NCI-H2196 treated with DMSO at 0.1 percent for 48 hours (cell line): ENCODE data around the gene SAPCD2.
"Not testable (repeated sequence)": the region's sequence is repeated elsewhere in the genome, so short reads cannot be mapped to it uniquely, and the experiment has no call there.

ENCODE experiments used
- DNase-seq: peaks from one replicate; lab custom pipeline; 2025; ENCODE audit not compliant: unreplicated experiment; lab: John Stamatoyannopoulos, UW

SAPCD2 gene

DNA sequence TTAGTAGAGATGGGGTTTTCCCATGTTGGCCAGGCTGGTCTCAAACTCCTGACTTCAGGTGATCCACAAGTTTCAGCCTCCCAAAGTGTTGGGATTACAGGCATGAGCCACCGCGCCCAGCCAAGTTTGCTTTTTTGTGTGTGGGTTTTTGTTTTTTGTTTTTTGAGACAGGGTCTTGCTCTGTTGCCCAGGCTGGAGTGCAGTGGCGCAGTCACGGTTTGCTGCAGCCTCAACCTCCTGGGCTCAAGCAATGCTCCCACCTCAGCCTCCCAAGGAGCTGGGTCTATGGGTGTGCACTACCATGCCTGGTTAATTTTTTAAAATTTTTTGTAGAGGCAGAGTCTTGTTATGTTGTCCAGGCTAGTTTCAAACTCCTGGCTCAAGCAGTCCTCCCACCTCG, 36.9 kb downstream of the SAPCD2 start:
- DNase-seq = not testable (repeated sequence)

DNA sequence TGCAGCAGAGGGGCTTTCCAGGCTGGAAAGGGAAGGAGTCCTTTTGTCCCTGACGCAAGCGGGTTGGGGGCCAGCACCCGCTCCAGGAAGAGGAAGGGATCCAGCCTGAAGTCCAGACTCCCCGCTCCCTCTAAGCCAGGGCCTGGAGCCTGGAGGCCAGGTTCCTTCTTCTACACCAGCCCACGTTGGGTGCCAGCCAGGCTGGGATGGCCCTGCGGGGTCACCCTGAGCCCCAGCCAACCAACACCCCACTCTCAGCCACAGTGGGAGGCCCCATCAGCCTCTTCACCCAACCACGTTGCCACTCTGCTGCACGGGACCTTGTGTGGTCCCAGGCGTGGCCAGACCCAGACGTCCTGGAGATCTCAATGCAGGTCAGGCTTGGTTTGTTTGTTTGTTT, 37.5 kb downstream of the SAPCD2 start:
- DNase-seq = no peak

DNA sequence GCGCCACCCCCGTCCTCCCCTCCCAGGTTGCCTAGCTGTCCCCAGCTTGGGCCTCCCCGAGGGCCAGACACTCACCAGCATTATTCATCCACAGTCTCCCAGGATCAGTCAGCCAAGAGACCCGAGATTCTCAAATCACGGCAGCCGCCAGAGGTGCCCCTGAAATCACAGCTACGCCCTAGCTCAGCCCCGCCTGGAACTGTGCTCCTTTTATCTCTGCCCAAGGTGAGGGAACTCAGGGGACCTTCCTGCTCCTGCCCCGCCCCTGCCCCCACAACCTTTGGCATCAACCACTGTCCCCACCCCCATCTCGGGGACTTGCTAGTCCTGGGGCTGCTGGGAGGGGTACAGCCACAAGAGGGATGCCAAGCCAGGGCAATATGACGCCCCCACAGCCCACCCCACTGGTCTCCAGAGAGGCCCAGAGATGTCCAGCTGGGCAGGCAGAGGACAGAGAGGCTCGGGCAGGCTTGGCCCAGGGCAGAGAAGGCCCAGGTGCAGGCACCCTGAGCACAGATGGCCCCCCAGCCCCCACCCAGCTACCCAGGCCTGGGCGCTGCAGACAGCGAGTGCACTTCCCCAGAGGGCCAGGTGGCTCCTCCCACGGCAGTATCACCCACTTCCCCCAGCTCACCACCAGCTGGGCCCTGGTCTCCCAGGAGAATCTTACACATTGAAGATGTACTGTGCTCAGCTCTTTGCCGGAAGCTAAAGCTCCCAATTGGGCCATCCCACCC, 38.3 kb downstream of the SAPCD2 start, which contains the start of gene FUT7:
Gene FUT7, minus strand, starts transcription at position 185 of the 737 bp plus-strand sequence. Its CDS starts 97 bp downstream, at position 88.
- no peak for DNase-seq

DNA sequence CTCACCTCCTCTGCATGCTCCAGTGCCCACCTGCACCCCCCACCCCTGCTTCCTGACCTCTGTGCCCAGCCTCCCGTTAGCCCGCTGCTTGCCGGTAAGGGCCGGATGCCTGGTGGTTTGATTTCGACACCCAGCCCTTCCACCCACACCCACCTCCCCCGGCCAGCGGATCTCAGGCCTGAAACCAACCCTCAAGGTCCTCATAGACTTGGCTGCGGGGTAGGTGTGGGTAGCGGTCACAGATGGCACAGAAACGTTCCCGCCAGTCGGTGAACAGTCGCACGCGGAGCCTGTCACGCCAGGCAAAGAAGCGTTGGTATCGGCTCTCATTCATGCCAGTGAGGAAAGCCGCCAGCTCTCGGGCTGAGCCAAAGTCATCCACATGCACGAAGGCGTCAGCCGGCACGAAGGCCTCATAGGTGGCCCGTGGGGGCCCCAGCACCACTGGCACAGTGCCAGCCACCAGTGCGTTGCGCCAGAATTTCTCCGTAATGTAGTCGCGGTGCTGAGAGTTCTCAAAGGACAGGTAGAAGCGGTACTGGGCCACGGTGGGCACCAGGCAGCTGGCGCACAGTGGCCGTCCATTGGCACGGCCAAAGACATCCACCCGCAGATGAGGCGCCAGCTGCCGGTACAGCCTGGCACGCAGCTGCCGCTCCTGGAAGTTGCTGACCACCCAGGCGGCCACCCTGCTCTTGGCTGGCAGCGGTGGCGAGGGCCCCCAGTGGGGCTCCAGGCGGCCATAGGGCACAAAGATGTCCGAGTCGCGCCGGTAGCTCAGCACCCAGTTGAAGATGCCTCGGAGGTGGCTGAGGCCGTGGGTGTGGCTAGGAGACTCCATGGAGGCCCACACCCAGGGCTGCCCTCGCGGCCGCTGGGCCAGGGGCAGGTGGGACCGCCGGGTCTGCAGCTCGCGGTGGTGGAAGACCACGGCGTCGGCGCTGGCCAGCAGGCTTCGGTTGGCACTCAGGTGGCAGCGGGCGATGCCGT, 39.5 kb downstream of the SAPCD2 start:
- no peak for DNase-seq

DNA sequence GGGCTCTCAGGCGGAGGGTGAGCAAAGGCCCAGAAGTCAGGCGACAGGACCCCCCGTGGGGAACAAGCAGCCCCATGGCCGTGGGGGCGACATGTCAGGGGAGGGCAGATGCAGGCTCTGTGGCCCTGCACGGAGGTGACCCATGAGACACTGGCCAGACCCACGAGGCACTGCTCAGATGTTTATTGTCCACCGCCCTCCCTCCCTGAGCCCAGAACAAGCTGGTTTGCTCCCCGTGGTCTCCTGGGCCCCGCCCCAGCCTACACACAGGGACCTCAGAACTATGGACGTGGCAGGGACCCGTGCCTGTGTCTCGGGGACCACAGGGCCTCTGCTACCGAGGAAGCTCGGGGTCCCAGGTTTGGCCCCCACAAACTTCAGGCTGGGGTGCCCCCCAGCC, 40.4 kb downstream of the SAPCD2 start:
- DNase-seq = no peak

DNA sequence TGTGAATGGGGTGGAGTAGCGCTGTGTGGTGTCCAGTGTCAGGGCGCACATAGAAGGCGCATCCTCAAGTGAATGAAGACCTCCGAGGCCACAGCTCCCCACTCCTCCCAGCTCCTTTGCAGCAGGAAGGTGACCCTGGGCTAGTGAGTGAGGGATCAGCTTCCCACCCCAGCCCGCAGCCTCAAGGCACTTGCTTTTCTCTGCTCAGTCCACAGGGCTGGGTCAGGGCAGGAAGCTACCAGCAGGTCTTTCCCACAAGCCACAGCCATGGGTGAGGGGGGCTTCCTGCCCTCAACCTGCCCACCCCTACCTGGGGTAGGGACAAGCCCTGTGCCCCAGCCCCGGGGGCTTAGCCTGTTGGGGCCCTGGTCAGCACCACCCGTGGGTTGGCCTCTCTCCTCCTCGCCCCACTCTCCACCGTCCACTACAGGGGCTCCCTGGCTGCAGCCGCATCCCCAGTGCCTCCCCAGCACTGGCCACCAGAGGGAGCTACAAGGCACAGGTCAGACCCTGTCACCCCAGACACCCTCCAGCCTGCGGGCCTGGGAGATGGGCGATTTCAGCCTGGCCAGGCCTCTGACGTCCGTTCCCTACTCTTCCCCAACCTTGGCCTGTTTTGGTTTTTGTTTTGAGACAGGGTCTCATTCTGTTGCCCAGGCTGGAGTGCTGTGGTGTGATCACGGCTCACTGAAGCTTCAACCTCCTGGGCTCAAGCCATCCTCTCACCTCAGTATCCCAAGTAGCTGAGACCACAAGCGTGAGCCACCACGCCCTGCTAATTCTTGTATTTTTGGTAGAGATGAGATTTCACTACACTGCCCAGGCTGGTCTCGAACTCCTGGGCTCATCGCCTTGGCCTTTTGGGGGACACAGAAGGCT, 41.1 kb downstream of the SAPCD2 start:
- peak; percentile 59 for DNase-seq

DNA sequence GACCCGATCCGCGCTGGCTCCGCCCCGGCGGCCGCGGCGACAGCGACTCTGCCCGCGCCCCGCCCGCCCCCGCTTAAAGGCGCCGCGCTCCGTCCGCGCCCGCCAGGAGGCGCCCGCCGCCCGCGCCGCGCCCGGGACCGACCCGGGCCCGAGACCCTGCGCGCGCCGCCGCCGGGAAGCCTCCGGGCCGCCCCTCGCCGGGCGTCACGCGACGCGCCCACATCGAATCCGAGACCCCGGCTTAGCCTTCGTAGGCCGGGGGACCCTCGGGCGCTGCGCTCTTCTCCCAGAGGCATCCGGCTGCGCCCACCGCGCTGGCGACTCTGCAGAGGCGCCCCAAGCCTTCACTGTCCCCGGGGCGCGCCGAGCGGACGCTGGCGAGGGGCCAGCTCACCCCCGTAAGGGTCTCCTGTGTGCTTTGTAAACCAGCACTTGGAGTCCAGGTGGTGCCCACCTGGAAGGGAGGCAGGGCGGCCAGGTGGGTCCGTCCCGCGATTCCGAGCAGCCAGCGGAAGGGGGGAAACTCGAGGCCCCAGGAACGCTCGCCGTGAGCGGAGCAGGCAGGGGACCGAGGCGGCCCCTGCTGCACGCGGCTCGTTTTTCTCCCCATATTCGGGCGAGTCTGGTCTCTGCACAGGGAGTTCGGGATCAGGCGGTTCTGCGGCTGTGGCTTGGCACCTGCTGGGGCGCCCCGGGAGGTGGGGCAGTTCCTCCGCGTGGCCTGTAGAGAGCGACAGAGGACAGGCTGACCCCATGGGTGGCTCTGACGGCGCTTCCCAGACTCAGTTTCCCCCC, 41.9 kb downstream of the SAPCD2 start:
- DNase-seq = peak; percentile 74

DNA sequence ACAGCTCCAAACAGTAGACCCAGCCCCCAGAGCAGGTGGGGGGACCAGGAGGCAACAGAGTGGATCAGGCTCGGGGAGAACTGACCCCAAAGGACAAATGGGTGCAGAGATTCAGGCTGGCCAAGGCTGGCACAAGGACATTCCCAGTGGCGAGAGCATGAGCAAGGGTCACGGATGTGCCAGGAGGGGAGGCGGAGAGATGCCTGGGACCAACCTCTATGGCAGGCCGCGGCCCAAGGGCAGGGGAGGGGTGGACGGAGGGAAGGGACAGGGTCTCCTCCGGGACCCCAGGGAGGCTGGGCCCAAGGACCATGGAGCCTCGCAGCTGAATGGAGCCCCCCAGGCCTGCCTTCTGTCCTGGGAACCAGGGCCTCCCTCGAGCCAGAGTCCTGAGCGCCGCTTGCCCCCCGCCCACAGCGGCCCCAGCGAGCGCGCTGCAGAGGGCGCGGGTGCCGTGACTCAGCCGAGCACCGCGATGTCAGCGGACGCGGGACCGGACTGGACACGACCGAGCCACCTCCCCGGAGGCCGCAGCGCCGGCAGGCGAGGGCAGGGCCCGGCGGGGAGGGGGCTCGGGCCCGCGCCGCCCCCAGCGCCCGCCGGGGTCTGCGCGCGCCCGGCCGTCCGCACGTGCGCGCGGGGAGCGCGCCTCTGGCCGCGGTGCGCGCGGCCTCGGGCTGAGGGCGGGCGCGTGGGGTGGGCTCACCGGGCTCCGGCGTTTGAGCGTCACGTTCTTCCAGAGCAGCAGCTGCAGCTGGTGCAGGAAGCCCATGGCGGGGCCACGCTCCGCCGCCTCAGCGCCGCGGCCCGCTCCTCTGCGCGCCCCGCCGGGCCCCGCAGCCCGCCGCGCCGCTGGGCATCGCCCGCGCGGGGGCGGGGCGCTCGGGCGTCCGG, 42.7 kb downstream of the SAPCD2 start, which contains the start of gene ABCA2:
Gene ABCA2, minus strand, starts transcription at position 869 of the 894 bp plus-strand sequence. Its CDS starts 97 bp downstream, at position 772.
- DNase-seq = no peak

DNA sequence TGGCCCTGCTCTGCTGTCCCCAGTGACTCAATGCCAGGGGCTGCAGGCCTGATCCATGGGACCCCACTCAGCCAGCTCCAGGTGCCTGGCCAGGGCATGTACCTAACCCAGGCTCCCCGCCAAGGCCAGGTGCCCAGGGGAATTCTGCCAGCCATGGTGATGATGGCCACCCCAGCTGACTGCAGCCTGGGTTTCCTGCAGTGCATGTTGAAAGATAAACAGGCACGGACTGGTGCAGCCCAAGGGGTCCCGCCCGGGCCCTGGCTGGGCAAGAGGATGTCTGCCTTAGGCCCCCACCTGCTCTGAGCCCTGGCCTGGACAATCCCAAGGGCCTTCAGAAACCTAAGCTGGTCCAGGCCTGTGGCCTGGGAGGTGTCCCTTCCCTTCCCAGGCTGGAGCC, 43.5 kb downstream of the SAPCD2 start:
- DNase-seq = no peak

DNA sequence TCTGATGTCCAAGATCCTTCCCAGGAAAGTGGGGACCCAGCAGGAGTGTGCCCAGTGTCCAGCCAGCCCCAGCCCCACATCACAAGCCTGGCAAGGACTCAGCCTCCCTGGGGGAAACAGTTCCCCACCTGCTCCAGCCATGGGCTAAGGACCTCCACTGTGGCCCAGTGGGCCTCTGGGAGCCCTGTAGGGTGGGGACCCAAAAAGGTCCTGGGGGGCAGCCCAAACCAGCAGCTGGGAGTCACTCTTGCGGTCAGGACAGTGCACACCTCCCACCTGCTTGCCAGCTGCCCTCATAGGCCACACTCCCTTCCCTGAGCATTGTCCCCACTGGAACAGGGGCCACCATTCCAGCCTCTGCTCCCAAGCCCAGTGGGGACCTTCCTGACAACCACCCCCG, 44.0 kb downstream of the SAPCD2 start:
- no peak for DNase-seq

DNA sequence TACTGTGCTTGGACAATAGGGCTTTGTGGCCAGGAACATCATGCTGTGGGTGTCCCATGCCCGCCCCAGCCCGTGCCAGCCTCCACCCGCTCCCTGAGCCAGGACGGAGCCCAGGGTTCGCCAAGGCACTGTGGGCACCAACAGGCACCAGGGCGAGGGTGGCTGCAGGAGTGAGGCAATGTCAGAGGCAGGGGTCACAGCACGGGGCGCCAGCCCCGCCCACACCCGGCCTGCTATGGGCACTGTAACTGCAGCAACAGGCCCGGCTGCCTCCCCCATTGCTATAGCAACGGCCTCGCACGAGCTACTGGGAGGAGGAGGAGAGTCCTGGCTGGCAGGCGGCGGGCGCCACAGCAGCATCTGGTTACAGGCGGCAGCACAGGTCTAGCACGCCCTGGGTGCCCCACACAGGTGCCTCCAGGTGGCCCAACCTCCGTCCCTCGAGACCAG, 44.8 kb downstream of the SAPCD2 start:
- peak; percentile 95 for DNase-seq

DNA sequence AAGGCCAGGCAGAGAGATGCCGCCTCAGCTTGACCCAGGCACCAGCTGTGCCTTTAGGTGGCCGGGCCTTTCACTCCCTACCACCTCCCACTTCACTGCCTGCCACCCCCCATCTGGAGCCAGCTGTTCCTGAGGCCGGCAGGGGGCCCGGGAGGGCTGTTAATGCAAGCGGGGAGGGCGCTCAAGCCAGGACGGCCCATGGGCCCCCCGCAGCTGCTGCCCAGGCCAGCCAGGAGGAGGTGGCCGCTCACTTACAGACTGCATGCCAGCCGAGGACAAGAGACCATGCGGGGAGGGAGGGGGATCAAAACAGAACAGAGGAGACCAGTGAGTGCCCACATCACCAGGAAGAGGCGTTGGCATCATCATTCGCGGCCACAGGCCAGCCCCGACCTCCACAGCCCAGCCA, 46.8 kb downstream of the SAPCD2 start:
- DNase-seq = no peak

DNA sequence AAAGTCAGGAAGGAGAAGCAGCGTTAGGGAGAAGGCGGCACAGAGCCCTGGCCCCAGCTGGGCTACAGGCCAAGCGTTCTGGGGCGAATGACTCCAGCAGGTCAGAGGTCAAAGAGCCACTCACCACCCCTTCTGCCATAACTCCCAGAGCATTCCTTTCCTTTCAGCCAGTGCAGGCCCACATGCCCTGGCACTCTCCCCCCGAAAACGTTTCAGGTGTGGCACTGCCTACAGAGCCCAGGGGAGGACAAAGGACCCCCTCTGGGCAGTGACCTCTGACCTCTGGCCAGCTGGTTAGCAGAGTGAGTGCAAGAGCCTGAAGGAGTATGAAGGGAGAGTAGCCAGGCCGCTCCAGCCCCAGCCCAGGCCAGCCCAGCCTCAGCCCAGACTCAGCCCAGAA, 47.2 kb downstream of the SAPCD2 start:
- no peak for DNase-seq

DNA sequence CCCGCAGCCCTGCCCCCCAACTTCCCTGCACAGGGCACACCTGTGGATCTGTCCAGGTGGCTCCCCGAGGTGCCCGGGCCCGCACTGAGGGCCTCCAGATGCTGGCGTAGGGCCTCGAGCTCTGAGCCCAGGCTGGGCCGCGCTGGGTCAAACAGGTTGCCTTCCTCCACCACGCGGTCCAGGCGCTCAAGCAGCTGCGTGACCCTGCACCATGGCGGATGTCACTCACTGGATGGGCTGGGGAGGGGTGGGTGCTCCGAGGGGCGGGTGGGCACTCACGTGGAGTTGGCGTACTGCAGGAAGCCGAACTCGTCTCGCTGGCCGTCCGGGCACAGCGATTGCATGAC, 47.7 kb downstream of the SAPCD2 start:
- DNase-seq = no peak

DNA sequence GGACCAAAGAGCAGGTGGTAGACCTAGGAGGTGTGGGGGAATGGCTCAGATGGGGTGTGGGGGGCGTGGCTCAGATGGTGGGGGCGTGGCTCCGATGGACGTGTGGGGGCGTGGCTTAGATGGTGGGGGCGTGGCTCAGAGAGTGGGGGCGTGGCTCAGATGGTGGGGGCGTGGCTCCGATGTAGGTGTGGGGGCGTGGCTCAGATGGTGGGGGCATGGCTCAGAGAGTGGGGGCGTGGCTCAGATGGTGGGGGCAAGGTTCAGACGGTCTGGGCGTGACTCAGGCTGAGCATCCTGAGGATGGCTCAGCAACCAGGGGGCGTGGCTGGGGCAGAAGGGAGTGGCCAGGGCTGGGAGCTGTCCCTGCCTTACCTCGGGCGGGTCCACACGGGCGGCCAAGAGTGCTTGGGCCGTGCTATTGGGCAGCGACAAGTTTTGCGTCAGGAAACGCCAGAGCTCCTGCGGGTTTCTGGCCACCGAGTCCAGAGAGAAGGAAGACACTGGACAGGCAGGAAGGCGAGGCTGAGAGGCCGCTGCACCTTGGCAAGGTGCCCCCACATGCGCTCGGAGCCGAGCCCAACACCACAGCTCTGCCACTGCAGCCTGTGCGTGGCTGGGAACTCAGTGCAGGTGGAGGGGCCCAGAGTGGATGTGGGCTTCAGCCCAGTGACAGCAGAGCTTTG, 48.2 kb downstream of the SAPCD2 start:
- peak; percentile 91 for DNase-seq

DNA sequence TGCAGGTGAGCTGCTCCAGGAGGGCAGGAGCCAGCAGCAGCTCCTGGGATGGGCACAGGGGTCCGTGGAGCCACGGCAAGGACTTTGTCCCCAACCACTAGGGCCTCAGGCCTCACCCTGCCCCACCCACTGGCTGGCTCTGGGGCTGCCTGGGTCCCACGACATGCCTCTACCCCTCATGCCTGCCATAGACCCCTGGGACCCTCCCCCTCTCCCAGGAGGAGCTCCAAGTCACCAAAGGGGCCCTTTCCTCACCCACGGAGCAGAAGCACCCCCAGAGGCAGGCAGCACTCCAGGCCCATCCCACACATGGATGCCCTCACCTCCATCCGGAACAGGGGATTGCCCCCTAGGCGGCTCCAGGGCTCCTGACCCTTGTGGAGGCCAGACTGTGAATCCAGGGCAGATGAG, 48.8 kb downstream of the SAPCD2 start:
- no peak for DNase-seq

DNA sequence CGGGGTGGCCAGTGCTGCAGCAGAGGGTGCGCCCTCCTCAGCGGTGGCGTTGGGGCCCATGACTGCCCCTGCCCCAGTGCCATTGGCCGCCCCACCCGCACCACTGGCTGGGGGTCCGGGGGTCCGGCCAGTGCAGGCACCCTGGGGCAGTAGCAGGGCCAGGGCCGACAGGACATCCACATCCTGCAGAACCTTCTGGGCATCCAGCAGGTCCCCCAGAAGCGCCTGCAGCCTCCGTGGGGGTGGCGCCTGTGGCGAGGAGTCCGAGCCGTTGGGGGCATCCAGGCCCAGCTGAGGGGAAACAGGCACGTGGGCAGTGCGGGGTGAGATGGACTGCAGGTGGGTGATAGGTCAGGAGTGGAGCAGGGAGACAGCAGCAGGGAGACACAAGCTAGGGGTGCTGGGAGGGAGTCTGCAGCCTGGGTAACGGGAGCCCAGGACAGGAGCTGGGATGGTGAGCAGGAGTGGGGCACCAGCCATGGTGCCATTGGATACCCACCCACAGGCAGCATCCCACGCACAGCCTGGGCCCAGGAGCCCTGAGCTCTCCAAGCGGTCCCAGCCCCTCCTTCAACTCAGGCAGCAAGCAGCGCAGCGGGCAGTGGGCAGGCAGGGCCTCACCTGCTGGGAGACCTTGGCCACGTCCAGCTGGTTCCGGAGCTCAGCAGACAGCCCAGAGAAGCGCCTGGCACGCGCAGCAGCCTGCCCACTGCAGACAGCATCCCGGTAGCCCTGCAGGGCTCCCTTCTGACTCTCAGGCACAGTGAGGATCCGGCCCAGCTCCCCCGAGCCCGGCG, 49.4 kb downstream of the SAPCD2 start:
- no peak for DNase-seq
